CD4-positive, alpha-beta T cell treated with Interleukin-6 for 4 hours (primary cell): Measurements from ENCODE around the gene TAGAP.
A peak's percentile ranks its signal among the peaks of the same experiment; 100 is the strongest.
"Not testable (repeated sequence)": the region's sequence is repeated elsewhere in the genome, so short reads cannot be mapped to it uniquely, and the experiment has no call there.

ENCODE experiments used
- DNase-seq: peaks from one replicate; pipeline ENCODE4 v3.0.0-alpha.2; 2020; ENCODE audit warnings: mixed read lengths

The TAGAP gene

GRCh38 chr6:159042003-159042825, 2.6 kb downstream of the TAGAP start:
- peak; percentile 78 for DNase-seq

GRCh38 chr6:159041181-159041580, 3.6 kb downstream of the TAGAP start:
- DNase-seq: no peak

GRCh38 chr6:159039885-159040258, 4.9 kb downstream of the TAGAP start:
- DNase-seq: no peak

- DNase-seq: peak; percentile 14
Measured at GRCh38 chr6:159038914-159039884, 5.6 kb downstream of the TAGAP start.

- not testable (repeated sequence) for DNase-seq
Measured at GRCh38 chr6:159038318-159038717, 6.5 kb downstream of the TAGAP start.

GRCh38 chr6:159037756-159038290, 7.0 kb downstream of the TAGAP start:
- DNase-seq: no peak

GRCh38 chr6:159036673-159037072, 8.1 kb downstream of the TAGAP start:
- no peak for DNase-seq

GRCh38 chr6:159035891-159036290, 8.9 kb downstream of the TAGAP start:
- DNase-seq: no peak

- no peak for DNase-seq
Measured at GRCh38 chr6:159033160-159034049, 11.4 kb downstream of the TAGAP start.

GRCh38 chr6:159031846-159032245, 12.9 kb downstream of the TAGAP start:
- no peak for DNase-seq

- no peak for DNase-seq
Measured at GRCh38 chr6:159030168-159030567, 14.6 kb downstream of the TAGAP start.

GRCh38 chr6:159025224-159025623, 19.6 kb downstream of the TAGAP start:
- not testable (repeated sequence) for DNase-seq

GRCh38 chr6:159023893-159024292, 20.9 kb downstream of the TAGAP start:
- no peak for DNase-seq

GRCh38 chr6:159020011-159020410, 24.8 kb downstream of the TAGAP start:
- DNase-seq: no peak

- DNase-seq: no peak
Measured at GRCh38 chr6:159017757-159018559, 26.8 kb downstream of the TAGAP start.

GRCh38 chr6:159014406-159014805, 30.4 kb downstream of the TAGAP start:
- DNase-seq: no peak

GRCh38 chr6:159013229-159013628, 31.6 kb downstream of the TAGAP start:
- no peak for DNase-seq

GRCh38 chr6:159012201-159012600, 32.6 kb downstream of the TAGAP start:
- no peak for DNase-seq

GRCh38 chr6:159010037-159010612, 34.7 kb downstream of the TAGAP start:
- not testable (repeated sequence) for DNase-seq

GRCh38 chr6:159008656-159009288, 36.0 kb downstream of the TAGAP start:
- peak; percentile 9 for DNase-seq

GRCh38 chr6:159007510-159007909, 37.3 kb downstream of the TAGAP start:
- DNase-seq: no peak
